Smooth muscle cell of the pulmonary artery (primary cell): Measurements from ENCODE around the gene CHST2. TPM values are rescaled to one million over a fixed set of nuclear protein-coding genes. Genes with fewer than 3 reads are reported as not detected.

Source experiments
- total RNA-seq: library from RNA; depleted of rRNA; stranded (reverse); fragments of >200 nt; gene quantifications from 2 replicates; pipeline ENCODE4 v1.2.3, GENCODE V29; 2014

Gene CHST2
- total RNA-seq, result 10.1 and 13.0 TPM in 2 replicates

GRCh38 chr3:143119009-143119914 lies at the start of gene CHST2:
Gene CHST2 (plus strand): TSS chr3:143119771. CDS start chr3:143120817, 1,046 bp downstream.

Other genes with a start within 250 kb of the CHST2 start
- 192 and 258 TPM in 2 replicates for gene PCOLCE2, start 230.7 kb upstream of the CHST2 start, total RNA-seq
- 0.20 and 0.36 TPM in 2 replicates for gene PAQR9, start 156.1 kb upstream of the CHST2 start, total RNA-seq
- gene U2SURP, start 118.2 kb upstream of the CHST2 start, total RNA-seq, result 36.4 and 37.7 TPM in 2 replicates